IPS-15b (cell line): Measurements from ENCODE around the gene TMEM19.

Experiments
- H3K27me3 ChIP-seq: one replicate; pipeline ENCODE4 v1.6.1; 2013; ENCODE audit warnings: low read length; ENCODE audit not compliant: control insufficient read depth, insufficient read depth
- H3K36me3 ChIP-seq: one replicate; pipeline ENCODE4 v1.6.1; 2013; ENCODE audit warnings: low read length; ENCODE audit not compliant: control insufficient read depth, insufficient read depth
- H3K4me1 ChIP-seq: one replicate; pipeline ENCODE4 v1.6.1; 2013; ENCODE audit warnings: mild to moderate bottlenecking, low read length; ENCODE audit not compliant: control insufficient read depth, insufficient read depth
- H3K4me3 ChIP-seq: one replicate; pipeline ENCODE4 v1.5.1; 2013; ENCODE audit warnings: low read depth, low read length
- H3K9ac ChIP-seq: one replicate; pipeline ENCODE4 v1.6.1; 2013; ENCODE audit warnings: low read depth, mild to moderate bottlenecking, low read length
- H3K9me3 ChIP-seq: one replicate; pipeline ENCODE4 v1.6.1; 2013; ENCODE audit warnings: mild to moderate bottlenecking, low read length; ENCODE audit not compliant: control insufficient read depth, insufficient read depth

The TMEM19 gene

GRCh38 chr12:71749666-71750065 lies 63.8 kb downstream of the TMEM19 start:
- H3K4me3 ChIP-seq: no peak overlapping the region
- no peaks in the 10 kb centered on the region for H3K36me3 ChIP-seq
- H3K27me3 ChIP-seq: no peaks in the 10 kb centered on the region
- peaks cover 2% of the 10 kb centered on the region for H3K4me1 ChIP-seq
- no peaks in the 10 kb centered on the region for H3K9me3 ChIP-seq
- H3K9ac ChIP-seq: no peak overlapping the region

DNA sequence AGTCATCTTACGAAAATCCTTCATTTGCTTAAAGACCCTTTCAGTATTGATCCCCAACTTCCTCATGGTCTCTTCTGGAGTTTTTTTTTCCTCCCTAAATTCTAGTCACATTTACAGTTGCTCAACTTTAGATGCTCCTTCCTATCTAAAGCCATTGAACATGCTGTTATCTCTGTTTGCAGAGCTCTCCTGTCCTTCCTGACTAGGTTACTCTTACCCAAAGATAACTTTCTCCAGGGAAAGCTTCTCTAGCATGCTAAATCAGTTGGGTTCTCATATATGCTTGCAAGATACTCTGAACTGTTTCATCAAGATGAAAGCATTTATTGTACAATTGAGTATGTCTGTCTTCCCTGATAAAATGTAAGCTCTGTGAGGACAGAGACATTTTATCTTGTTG lies 67.0 kb downstream of the TMEM19 start:
- H3K27me3 ChIP-seq: no peaks in the 10 kb centered on the region
- no peak overlapping the region for H3K9ac ChIP-seq
- H3K4me3 ChIP-seq: no peak overlapping the region
- H3K4me1 ChIP-seq: peaks cover 2% of the 10 kb centered on the region
- no peaks in the 10 kb centered on the region for H3K36me3 ChIP-seq
- no peaks in the 10 kb centered on the region for H3K9me3 ChIP-seq
